SK-N-MC (cell line): Measurements from ENCODE around the gene CD300A.

Experiments
- EZH2 ChIP-seq: fragments of 200-600 bp; sonication (generic); IDR thresholded peaks from one replicate; pipeline ENCODE4 v1.6.1; 2017; ENCODE audit warnings: antibody characterized with exemption
- POLR2AphosphoS5 ChIP-seq: IDR thresholded peaks from 2 replicates; pipeline ENCODE4 v1.6.1; 2012; ENCODE audit warnings: mild to moderate bottlenecking, low read depth, low read length, borderline replicate concordance

GRCh38 chr17:74442670-74443515 lies 23.5 kb upstream of the CD300A start:
- TF ChIP-seq POLR2AphosphoS5 (no peak), EZH2 (no peak)
